GM04504 (cell line): ENCODE results near the gene RASA1.

ENCODE experiments used
- DNase-seq: peaks from one replicate; pipeline ENCODE4 v3.0.0-alpha.2; 2012; ENCODE audit warnings: low read depth

The RASA1 gene

GRCh38 chr5:87403899-87404298 lies 136.2 kb downstream of the RASA1 start:
- no peak for DNase-seq

GRCh38 chr5:87404359-87404758 lies 136.7 kb downstream of the RASA1 start:
- no peak for DNase-seq

GRCh38 chr5:87405472-87406155 lies 137.9 kb downstream of the RASA1 start:
- no peak for DNase-seq

- no peak for DNase-seq
Observed at GRCh38 chr5:87408204-87408603, 140.5 kb downstream of the RASA1 start.

- peak; percentile 74 for DNase-seq
Observed at GRCh38 chr5:87410931-87411330, 143.2 kb downstream of the RASA1 start.

GRCh38 chr5:87411586-87411972 lies 143.9 kb downstream of the RASA1 start:
- no peak for DNase-seq

GRCh38 chr5:87411973-87412629 lies 144.4 kb downstream of the RASA1 start:
- DNase-seq: no peak

- peak; percentile 96 for DNase-seq
Observed at GRCh38 chr5:87412630-87413342, 145.1 kb downstream of the RASA1 start, which contains the start of gene CCNH. Gene CCNH (minus strand): TSS chr5:87412930. CDS start chr5:87412794, 136 bp downstream.

- DNase-seq: no peak
Observed at GRCh38 chr5:87413343-87413645, 145.6 kb downstream of the RASA1 start.

- DNase-seq: no peak
Observed at GRCh38 chr5:87418506-87418905, 150.8 kb downstream of the RASA1 start.

- DNase-seq: no peak
Observed at GRCh38 chr5:87421307-87421706, 153.6 kb downstream of the RASA1 start.

GRCh38 chr5:87423755-87424154 lies 156.1 kb downstream of the RASA1 start:
- DNase-seq: no peak

GRCh38 chr5:87430863-87431457 lies 163.3 kb downstream of the RASA1 start:
- no peak for DNase-seq

- no peak for DNase-seq
Observed at GRCh38 chr5:87432460-87432859, 164.8 kb downstream of the RASA1 start.

GRCh38 chr5:87433945-87434344 lies 166.3 kb downstream of the RASA1 start:
- no peak for DNase-seq

- DNase-seq: no peak
Observed at GRCh38 chr5:87434461-87434860, 166.8 kb downstream of the RASA1 start.

GRCh38 chr5:87435144-87435694 lies 167.5 kb downstream of the RASA1 start:
- no peak for DNase-seq

- DNase-seq: no peak
Observed at GRCh38 chr5:87437724-87438123, 170.0 kb downstream of the RASA1 start.

- DNase-seq: no peak
Observed at GRCh38 chr5:87438231-87438630, 170.5 kb downstream of the RASA1 start.
